Hematopoietic multipotent progenitor cell (in vitro differentiated cells): ENCODE measurements around the gene KNDC1. TPM values are rescaled to one million over a fixed set of nuclear protein-coding genes. Genes with fewer than 3 reads are reported as not detected.
A peak's percentile ranks its signal among the peaks of the same experiment; 100 is the strongest.
"Not testable (repeated sequence)": the region's sequence is repeated elsewhere in the genome, so short reads cannot be mapped to it uniquely, and the experiment has no call there.

Source experiments
- DNase-seq, 3 donors: peaks; one replicate each; pipeline ENCODE4 v3.0.0-alpha.2; 2011 to 2015; ENCODE audit warnings: low read depth in 2 of 3, low spot score in 2 of 3
- total RNA-seq: library from RNA; depleted of rRNA; stranded (reverse); fragments of >200 nt; gene quantifications from one replicate; pipeline ENCODE4 v1.2.3, GENCODE V29; 2012

Gene KNDC1
- total RNA-seq, 1 donor, result under 0.01 TPM

DNA sequence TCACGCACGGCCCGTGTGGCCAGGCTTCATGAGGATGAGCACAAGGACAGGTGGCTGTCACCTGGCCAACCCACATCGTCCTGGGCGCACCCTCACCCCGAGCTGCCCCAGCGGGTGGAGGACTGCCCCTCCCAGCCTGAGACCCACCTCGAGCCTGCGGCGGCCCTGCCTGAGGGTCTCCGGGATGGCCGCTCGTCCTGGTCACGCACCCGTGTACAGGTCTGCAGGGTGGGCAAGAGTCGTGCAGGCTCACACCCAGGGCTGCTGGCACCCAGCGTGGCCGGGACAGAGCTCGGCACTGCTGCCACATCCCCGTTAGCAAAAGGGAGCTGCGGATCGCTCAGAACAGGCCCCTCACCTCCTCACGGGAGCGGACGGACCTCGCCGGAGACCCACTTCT is 55.6 kb downstream of the KNDC1 start:
- DNase-seq, result no peak

DNA sequence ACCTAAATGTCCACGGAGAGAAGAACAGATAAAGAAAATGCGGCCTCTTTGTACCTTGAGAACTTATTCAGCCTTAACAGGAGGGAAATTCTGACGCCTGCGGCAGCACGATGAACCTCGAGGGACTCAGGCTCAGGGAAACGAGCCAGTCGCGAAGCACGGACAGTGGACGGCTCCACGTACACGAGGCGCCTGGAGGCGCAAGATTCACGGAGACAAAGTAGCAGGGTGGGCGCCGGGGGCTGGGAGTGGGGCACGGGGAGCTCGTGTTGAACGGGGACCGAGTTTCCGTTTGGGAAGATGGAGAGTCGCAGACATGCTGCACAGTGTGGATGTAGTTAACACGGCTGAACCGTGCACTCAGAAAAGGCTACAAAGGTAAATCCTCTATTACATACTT is 56.8 kb downstream of the KNDC1 start:
- no peak for DNase-seq

DNA sequence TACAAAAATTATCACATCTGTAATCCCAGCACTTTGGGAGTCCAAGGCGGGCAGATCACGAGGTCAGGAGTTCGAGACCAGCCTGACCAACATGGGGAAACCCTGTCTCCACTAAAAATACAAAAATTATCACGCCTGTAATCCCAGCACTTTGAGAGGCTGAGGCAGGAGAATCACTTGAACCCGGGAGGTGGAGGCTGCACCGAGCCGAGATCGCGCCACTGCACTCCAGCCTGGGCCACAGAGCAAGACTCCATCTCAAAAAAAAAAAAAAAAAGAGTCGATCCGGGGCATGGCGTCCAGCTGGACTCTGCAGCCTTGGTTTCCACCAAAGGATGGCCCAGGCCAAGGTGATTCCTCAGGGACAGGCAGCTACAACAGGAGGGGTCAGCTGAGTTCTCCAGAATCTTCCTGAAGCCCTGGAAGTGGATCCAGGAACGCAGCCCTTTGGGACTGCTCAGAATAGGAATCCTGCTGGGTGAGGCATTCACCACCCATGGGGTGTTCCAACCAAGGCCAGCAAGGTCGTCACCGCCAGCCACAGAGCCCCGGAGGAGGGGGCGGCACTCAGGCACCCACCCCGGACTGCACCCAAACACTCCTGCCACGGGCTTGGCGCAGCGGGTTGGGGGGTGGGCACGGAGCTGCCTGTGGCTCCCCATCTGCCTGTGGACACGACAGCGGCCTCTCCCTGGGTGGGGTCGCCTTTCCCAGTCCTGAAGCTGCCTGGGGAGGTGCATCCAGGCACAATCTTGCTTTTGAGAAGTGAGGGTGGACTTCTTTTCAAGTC is 58.0 kb downstream of the KNDC1 start:
- DNase-seq, result no peak

DNA sequence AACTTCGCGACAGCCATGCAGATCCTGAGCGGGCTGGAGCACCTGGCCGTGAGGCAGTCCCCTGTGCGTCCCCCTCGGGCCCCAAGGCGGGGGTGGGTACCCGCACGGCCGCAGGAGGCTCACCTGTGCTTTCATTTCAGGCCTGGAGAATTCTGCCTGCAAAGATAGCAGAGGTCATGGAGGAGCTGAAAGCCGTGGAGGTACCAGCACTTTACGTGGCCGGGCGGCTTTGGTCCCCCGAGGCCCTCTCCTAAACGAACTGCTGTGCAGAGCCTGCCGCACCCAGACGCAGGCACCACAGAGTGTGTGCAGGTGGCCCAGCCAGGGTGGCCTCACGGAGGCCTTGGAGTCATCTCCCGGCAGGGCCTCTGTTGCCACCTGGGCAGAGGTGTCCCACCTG is 58.9 kb downstream of the KNDC1 start:
- no peak for DNase-seq

DNA sequence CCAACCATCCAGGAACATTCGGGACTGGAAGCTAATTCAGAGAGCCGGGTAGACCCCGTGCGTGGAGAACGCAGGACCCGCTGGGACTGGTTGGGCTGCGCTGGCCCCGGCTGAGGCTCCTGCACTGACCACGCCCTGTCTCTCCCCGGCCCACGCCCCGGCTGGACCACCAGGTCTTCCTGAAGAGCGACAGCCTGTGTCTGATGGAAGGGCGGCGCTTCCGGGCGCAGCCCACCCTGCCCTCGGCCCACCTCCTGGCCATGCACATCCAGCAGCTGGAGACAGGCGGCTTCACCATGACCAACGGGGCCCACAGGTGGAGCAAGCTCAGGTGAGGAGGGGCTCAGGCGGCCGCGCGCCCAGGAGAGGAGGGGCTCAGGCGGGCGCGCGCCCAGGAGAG is 59.8 kb downstream of the KNDC1 start:
- no peak for DNase-seq

DNA sequence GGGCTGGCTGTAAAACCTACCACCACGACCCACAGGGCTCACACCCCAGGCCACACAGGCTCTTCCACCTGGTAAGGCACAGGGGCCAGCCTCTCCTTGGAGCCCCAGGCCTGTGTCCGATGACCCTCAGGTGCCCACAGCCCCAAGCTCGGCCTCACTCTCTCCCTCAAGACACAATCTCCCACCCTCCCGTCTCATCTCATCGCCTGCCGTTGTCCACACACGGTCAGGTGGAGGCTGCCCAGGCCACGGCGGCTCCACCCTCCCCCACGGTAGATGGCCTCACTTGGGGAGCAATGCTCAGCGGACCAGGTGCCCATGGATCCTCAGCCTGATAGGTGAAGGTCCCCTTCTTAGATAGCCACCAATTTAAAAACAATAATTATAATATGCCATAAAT is 61.3 kb downstream of the KNDC1 start:
- no peak for DNase-seq

DNA sequence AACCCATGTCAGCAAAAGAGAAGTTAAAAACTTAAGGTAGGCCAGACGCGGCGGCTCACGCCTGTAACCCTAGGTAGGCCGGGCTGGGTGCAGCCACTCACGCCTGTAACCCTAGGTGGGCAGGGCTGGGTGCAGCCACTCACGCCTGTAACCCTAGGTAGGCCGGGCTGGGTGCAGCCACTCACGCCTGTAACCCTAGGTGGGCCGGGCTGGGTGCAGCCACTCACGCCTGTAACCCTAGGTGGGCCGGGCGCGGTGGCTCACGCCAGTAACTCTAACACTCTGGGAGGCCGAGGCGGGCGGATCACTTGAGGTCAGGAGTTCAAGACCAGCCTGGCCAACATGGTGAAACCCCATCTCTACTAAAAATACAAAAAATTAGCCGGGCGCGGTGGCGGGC is 61.7 kb downstream of the KNDC1 start:
- DNase-seq, result not testable (repeated sequence)

DNA sequence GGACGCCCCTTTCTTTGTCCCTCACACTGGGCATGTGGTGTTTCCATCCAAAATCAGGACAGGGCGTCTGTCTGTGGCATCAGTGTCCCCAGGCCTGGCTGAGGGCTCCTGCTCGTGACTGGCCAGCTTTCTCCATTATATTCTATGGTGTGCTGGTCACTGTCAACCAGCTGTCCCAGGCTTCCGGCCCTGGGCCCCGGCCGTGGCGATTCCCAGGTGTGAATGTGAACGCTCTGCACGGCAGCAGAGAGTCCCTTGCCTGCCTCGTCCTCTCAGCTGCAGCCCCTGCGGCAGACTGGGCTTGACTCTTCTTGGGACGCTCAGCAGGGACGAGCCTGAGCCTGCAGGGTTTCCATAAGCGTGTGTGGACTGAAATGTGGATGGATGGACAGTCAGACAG is 64.1 kb downstream of the KNDC1 start:
- no peak for DNase-seq

DNA sequence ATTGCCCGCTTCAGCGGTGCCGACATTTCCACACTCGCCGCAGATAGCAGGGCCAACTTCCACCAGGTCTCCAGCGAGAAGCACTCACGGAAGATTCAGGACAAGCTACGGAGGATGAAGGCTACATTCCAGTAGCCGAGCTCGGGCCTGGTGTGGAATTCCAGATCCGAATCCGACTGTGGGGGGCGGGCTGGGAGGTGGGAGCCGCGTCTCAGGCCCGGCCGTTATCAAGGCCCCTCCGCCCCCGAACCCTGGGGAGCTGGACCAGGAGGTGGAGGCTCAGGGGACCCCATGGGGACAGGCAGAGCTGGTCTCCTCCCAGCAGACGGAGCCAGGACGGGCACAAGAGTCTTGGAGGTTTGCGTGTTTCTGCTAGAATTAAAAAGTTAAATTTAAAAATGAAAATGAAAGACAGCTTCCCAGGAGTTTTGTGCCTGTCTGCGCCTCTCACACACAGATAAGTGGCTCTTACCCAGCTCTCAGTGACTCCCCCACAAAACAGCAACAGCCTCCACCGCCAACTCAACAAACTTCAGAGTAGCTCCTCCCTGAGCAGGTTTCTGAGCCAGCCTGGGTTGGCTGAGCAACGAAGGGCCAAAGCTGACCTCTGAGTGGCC is 64.8 kb downstream of the KNDC1 start:
- DNase-seq, result no peak

DNA sequence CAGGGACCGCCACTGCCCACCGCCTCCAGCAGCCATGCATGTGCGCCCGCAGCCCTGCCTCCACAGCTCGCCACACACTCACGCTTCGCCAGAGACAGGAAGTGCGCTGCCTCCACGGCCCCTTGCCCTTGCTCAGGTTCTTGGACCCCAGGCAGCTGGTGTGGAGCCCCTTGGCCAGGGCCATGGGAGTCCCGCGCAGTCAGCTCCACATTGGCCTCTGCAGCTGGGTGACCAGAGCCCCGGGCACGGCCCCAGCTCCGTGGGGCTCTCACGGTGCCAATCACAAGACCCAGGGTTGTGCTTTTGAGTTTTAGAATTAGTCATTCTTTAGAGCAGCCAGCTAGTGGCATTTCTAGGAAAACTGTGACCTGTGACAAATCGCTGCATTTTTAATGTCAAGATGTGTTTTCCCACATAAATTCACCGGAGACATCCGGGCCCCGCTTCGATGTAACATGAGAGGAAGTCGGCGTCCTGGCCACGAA is 65.7 kb downstream of the KNDC1 start:
- no peak for DNase-seq

DNA sequence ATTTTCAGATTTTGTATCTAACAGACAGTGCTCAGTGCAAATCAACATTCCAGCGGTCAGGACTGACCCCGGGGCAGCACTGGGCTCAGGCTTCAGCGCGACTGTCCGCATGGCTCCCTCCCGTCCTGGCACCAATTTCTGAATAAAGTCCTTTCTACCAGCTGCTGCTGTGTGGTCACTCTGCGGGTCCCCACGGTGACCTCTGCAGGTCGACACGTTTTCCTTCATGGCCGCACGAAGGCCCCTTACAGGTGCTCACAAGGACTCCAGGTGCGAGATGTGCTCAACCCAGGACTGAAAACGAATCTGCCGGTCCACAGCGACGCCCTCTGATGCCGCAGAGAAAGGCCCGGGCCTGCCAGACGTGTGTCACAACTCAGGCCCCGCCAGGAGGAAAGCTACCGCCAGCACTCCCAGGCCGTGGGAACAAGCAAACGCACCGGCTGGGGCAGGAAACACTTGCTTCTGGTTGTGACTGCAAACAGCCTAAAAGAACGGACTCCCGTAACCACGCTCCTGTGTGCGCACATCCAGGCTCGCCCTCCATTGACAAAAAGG is 66.3 kb downstream of the KNDC1 start:
- peak in 1 of 3 donors; percentile 57 for DNase-seq

DNA sequence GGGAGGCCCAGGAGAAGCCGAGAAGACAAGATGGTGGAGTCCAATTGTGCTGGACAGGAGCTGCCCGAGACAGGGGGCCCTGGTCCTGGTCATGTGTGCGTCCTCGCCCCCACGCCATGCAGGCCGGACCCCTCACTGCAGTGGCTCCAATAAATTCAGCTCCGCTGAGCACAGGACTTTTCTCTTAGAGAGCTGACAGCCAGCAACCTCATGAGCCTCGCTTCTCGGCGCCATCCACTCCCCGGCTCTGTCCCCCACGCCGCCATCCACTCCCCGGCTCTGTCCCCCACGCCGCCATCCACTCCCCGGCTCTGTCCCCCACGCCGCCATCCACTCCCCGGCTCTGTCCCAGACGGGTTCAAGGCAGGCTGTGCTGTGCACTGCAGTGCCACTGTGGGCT is 67.2 kb downstream of the KNDC1 start:
- DNase-seq, result no peak

DNA sequence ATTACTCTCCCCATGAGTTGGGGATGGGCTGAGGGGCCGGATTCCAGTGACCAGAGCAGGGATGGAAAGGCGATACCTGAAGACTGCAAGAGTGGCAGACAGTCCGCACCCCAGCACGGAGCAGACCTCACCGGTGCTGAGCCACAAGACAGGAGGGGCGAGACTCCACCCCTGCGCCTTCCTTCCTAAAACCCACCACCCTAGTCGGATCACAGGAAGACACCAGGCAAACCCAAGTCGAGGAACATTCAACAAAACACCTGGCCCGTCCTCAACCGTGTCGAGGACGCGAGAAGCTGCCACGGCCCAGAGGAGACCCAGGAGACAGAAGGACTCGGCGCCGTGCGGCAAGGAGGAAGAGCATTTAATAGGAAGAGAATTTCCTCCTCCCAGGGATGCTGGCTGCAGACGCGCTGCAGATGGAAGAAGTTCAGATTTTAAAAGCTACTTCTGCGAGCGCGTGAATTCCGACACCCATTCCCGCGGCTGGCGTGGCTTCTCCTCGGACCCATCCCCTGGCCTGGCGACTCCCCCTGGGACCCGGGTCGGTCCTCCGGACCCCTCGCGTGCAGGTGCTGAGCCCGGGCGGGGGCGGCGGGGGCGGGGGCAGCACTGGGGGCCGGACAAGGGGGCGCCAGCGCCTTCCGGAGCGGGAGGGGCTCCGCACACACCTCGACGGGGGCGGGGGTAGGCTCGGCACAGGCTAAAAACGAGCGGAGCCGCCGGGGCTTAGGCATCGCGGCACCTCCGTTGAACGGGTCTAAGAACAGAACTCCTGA is 69.4 kb downstream of the KNDC1 start:
- DNase-seq, result no peak

DNA sequence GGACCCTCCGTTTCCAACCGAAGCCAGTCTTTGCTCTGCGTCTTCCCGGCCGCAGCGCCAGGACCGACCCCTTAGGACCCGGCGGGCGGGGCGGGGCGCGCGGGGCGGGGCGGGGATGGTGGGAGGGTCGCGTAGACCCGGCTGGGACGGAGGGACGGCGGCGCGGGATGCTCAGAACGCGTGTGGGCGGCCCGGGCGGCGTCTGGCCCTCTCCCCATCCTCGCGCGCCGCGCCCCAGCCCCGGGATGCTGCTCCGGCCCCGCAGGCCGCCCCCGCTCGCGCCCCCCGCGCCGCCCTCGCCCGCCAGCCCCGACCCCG is 70.0 kb downstream of the KNDC1 start, which contains the start of gene UTF1:
TSS of gene UTF1 (plus strand) at position 174 of the 318 bp plus-strand sequence. CDS start at position 246, 72 bp downstream.
- DNase-seq, result no peak

DNA sequence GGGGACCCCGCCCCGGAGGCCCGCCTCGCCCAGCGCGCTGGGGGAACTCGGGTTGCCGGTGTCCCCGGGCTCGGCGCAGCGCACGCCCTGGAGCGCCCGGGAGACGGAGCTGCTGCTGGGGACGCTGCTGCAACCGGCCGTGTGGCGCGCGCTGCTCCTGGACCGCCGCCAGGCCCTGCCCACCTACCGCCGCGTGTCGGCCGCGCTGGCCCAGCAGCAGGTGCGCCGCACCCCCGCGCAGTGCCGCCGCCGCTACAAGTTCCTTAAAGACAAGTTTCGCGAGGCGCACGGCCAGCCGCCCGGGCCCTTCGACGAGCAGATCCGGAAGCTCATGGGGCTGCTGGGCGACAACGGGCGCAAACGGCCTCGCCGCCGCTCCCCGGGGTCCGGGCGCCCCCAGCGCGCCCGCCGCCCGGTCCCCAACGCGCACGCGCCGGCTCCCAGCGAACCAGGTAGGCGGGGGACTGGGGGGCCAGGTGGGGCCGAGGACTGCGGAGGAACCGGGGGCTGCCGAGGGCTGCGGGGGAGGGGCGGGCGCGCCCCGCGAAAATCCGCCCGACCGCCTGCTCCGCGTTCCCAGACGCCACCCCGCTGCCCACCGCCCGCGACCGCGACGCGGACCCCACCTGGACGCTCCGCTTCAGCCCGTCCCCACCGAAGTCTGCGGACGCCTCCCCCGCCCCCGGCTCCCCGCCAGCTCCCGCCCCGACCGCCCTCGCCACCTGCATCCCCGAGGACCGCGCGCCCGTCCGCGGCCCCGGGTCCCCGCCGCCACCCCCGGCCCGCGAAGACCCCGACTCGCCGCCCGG is 70.6 kb downstream of the KNDC1 start:
- peak in 2 of 3 donors; percentile 76 for DNase-seq

DNA sequence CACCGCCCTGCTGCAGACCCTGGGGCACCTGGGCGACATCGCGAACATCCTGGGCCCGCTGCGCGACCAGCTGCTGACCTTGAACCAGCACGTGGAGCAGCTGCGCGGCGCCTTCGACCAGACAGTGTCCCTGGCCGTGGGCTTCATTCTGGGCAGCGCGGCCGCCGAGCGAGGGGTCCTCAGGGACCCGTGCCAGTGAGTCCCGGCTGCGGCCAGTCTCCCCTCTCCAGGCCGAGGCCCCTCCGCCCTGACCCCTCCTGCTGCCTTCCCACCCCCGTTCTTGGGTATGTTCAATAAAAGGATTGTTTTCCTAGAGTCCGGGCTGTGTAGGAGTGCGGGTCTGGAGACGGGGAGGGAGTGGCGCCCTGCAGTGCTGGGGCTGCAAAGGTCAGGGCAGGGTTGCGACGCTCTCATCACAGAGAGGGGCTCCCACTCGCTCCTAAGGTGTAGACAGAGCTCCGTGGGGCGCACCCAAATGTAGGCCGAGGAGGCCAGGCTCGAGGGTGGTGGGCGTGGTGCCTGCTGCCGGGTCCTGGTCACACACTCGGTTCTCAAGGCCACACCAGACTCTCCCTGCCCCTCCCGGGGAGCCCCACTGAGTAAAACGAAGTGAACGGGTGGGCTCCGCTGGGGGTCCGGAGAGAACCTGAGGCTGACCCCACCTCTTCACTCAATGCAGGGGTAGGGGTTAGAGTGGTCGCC is 71.4 kb downstream of the KNDC1 start:
- DNase-seq, result no peak

DNA sequence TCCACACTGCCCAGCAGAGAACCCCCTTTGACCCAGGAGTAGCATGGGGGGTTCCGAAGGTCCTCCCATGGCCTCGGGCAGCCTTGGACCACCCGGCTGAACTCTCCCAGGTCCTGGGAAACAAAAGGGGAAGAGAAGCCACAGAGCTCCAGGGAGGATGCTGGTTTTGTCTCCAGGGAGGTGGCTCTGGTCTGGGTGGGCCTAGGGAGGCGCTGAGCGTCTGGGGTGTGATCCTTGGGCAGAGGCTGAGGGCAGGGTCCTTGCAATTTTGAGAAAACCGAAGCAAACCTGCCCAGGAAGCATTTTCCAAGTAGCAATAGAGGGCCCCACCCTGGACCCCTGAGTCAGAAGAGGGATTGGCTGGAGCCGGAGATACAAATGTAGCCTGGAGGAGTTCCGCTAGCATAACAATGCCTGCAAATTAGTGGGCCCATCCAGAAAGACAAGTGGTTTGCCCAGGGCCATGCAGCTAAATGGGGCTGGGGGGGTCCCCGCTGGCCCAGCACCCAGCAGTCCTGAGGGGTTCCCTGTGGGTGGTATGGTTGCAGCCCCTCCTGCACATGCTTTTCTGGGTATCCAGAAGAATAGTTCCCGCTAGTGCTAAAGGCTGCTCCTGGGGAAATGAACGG is 72.0 kb downstream of the KNDC1 start:
- no peak for DNase-seq

DNA sequence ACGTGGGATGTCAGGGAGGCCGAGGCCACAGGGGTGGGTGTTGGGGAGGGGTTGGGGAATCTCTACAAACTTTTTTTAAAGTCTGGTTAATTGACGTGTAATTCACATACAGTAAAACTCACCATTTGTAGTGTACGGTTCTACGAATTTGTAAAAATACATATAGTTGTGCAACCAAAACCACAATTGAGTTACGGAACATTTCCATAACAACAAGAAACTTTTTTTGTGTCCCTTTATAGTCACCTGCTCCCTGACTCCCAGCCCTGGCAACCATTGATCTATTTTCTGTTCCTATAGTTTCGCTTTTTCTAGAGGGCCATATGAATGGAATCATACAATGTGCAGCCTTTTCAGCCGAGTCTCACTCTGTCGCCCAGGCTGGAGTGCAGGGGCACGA is 74.8 kb downstream of the KNDC1 start:
- not testable (repeated sequence) for DNase-seq

DNA sequence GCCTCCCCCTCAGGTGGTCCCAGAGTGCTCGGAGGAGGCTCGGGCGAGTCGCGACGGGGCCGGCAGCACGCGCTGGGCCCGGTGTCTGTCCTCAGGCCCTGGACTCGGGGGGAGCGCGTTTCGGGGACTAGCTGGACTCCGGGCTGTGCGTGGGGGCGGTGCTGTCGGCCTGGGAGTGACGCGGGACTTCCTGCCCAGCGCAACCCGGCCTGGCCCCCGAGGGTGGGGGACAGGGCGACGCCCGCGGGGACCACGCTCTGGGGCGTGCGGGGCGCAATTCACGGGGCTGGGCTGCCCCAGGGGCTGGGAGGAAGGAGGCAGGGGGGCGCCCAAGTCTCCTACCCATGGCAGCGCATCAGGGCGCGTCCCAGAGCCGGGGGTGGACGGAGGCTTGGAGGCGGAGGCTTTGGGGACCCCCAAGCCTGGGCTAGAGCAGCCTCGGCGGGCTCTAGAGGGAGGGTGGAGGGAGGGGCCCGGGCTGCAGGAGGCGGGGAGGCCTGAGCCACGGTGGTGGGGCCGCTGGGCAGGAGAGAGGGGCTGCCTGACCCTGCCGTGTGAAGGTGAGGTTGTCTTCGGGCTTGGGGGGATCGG is 75.3 kb downstream of the KNDC1 start:
- no peak for DNase-seq
